Gastroesophageal sphincter (tissue), 4 donors: ENCODE measurements around the gene SAP130. TPM values are rescaled to one million over a fixed set of nuclear protein-coding genes. Genes with fewer than 3 reads are reported as not detected.

Experiments
- ATAC-seq: fragments of 150-250 bp; one replicate; pipeline ENCODE4 v1.9.1; 2016; ENCODE audit warnings: mild to moderate bottlenecking, moderate library complexity
- H3K27ac ChIP-seq, 4 donors: fragments of 200-600 bp; sonication (generic) in 3 of 4; 1 replicate in 3 of 4; 2 replicates in 1 of 4; pipeline ENCODE4 v1.5.1; 2016 to 2019
- H3K27me3 ChIP-seq: fragments of 200-600 bp; sonication (generic); one replicate; pipeline ENCODE4 v1.5.1; 2019
- H3K36me3 ChIP-seq, 2 donors: fragments of 200-600 bp; sonication (generic); one replicate each; pipeline ENCODE4 v1.5.1; 2019; ENCODE audit warnings: control low read depth in 1 of 2
- H3K4me1 ChIP-seq, 3 donors: fragments of 200-600 bp; sonication (generic); 1 replicate in 2 of 3; 2 replicates in 1 of 3; pipeline ENCODE4 v1.5.1; 2016 to 2019; ENCODE audit warnings: control low read depth in 2 of 3
- H3K4me3 ChIP-seq, 2 donors: fragments of 200-600 bp; sonication (generic); one replicate each; pipeline ENCODE4 v1.5.1; 2019; ENCODE audit warnings: mild to moderate bottlenecking in 1 of 2, moderate library complexity in 1 of 2
- H3K9me3 ChIP-seq, 3 donors: fragments of 200-600 bp; sonication (generic); one replicate each; pipeline ENCODE4 v1.5.1; 2017 to 2019; ENCODE audit warnings: control low read depth in 2 of 3
- EP300 ChIP-seq: sonication (generic); formaldehyde crosslinking; IDR thresholded peaks from one replicate; pipeline ENCODE4 v1.6.1; 2017; ENCODE audit warnings: antibody characterized with exemption, mild to moderate bottlenecking
- POLR2A ChIP-seq, 2 donors: fragments of 450-650 bp; IDR thresholded peaks; one replicate each; pipeline ENCODE4 v1.6.1; 2017; ENCODE audit warnings: antibody characterized with exemption in 2 of 2, mild to moderate bottlenecking in 2 of 2, moderate library complexity in 1 of 2
- POLR2AphosphoS5 ChIP-seq: sonication (generic); formaldehyde crosslinking; IDR thresholded peaks from one replicate; pipeline ENCODE4 v1.6.1; 2017; ENCODE audit warnings: antibody characterized with exemption
- WGBS, 2 donors: methylation state at CpG; one replicate each; pipeline ENCODE4 v1.1.5; 2018; ENCODE audit warnings: low coverage in 1 of 2; 5-methylcytosine and 5-hydroxymethylcytosine counted together
- total RNA-seq, 4 donors: library from RNA; depleted of rRNA; stranded (reverse); fragments of >200 nt; gene quantifications; one replicate each; pipeline ENCODE4 v1.1.0, GENCODE V29; 2016
- TF ChIP-seq, protein P1 (sequence below), 4 experiments: fragments of 200-600 bp in 2 of 4; fragments of 450-650 bp in 2 of 4; sonication (generic) in 1 of 4; IDR thresholded peaks; one replicate each; pipeline ENCODE4 v1.5.1; 2017 to 2019; ENCODE audit warnings: antibody characterized with exemption in 4 of 4, mild to moderate bottlenecking in 2 of 4, moderate library complexity in 2 of 4

The SAP130 gene
- total RNA-seq, 4 donors from 2014 or later: 6.9 to 13.4 (median 9.7) TPM

DNA sequence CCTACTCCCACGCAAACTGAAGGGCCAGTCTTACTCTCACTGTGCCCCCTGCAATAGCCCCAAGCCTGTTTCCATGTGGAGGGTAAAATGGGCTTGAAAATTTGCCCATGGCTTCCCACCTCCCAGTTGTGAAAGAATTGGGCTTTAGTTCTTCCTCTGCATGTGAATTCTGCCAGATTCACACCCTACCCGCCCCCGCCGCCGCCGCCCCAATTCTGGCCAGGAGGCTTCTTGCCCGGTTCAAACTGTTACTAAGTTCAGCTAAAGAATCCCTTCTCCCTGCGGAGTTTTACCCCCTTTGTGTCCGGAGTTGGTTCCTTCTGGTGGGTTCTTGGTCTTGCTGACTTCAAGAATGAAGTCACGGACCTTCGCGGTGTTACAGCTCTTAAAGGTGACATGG, 25.5 kb upstream of the SAP130 start:
- TF ChIP-seq POLR2A (IDR thresholded peaks at IDR 0.05) (no peak), EP300 (no peak), POLR2AphosphoS5 (no peak)
- TF ChIP-seq, protein P1, sequence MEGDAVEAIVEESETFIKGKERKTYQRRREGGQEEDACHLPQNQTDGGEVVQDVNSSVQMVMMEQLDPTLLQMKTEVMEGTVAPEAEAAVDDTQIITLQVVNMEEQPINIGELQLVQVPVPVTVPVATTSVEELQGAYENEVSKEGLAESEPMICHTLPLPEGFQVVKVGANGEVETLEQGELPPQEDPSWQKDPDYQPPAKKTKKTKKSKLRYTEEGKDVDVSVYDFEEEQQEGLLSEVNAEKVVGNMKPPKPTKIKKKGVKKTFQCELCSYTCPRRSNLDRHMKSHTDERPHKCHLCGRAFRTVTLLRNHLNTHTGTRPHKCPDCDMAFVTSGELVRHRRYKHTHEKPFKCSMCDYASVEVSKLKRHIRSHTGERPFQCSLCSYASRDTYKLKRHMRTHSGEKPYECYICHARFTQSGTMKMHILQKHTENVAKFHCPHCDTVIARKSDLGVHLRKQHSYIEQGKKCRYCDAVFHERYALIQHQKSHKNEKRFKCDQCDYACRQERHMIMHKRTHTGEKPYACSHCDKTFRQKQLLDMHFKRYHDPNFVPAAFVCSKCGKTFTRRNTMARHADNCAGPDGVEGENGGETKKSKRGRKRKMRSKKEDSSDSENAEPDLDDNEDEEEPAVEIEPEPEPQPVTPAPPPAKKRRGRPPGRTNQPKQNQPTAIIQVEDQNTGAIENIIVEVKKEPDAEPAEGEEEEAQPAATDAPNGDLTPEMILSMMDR (IDR thresholded peaks at IDR 0.05): no peak
- Histone ChIP-seq H3K4me1 (no peaks in the 10 kb centered on the region), H3K27ac (no peak overlapping the region), H3K36me3 (no peaks in the 10 kb centered on the region), H3K27me3 (peaks cover 19% of the 10 kb centered on the region), H3K9me3 (peaks cover 0 to 14% (median 0%) of the 10 kb centered on the region in 3 donors), H3K4me3 (no peak overlapping the region)
- ATAC-seq: no peak
- 97 to 100% methylated on average over 3 to 5 of the region's 12 CpGs for WGBS, 2 donors

DNA sequence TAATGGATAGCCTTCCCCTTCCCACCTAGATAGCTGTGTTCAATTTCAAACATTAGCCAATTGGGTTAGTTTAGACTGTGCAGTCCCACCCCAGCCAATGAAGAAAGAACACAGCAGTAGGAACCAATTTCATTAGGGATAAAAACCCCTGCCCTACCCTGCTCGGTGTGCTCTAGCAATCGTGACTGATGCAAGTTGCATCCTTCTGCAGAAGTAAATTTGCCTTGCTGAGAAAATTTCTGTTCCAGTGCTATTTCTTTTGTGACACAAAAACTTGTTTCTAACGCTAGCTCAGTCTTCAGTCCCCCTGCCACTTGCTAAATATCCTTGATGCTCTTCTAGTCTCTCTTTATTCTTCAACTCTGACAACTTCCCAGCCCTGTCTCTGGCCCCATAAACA, 15.2 kb upstream of the SAP130 start:
- no peak overlapping the region for H3K27ac ChIP-seq
- peaks cover 0 to 33% (median 0%) of the 10 kb centered on the region in 3 donors for H3K9me3 ChIP-seq
- no peaks in the 10 kb centered on the region for H3K4me1 ChIP-seq
- WGBS, 2 donors: 87 to 96% methylated on average over 3 of the region's 3 CpGs
- no peak overlapping the region for H3K4me3 ChIP-seq
- H3K36me3 ChIP-seq: no peaks in the 10 kb centered on the region
- no peak for ATAC-seq
- TF ChIP-seq POLR2A (IDR thresholded peaks at IDR 0.05): no peak
- TF ChIP-seq, protein P1 (IDR thresholded peaks at IDR 0.05): no peak
- no peak for TF ChIP-seq POLR2AphosphoS5
- TF ChIP-seq EP300: no peak
- H3K27me3 ChIP-seq: no peaks in the 10 kb centered on the region

DNA sequence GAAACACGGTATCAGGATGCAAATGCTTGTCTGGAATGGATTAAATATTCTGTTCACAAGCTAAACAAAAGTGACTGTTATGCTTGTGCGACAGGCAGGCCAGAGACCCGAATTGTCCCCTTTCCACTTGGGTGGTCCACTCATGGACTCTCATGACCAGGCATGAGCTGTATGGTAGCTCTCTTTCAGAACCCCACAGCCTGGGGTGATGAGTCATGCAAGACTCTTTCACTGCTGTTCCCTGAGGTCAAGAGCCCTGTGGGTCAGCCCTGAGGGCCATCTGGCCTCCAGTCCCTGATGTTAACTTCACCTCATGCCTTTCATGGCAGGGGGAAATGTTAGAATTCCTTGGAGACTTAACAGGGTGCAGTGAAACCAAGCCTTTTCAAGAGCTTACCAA, 13.7 kb upstream of the SAP130 start:
- no peak for ATAC-seq
- 61 to 73% methylated on average over 2 to 3 of the region's 3 CpGs for WGBS, 2 donors
- TF ChIP-seq POLR2AphosphoS5 (no peak), POLR2A (IDR thresholded peaks at IDR 0.05) (no peak)
- TF ChIP-seq, protein P1 (IDR thresholded peaks at IDR 0.05): no peak
- Histone ChIP-seq H3K36me3 (no peaks in the 10 kb centered on the region), H3K27ac (no peak overlapping the region), H3K27me3 (no peaks in the 10 kb centered on the region), H3K9me3 (peaks cover 0 to 44% (median 0%) of the 10 kb centered on the region in 3 donors), H3K4me1 (no peaks in the 10 kb centered on the region), H3K4me3 (no peak overlapping the region)

DNA sequence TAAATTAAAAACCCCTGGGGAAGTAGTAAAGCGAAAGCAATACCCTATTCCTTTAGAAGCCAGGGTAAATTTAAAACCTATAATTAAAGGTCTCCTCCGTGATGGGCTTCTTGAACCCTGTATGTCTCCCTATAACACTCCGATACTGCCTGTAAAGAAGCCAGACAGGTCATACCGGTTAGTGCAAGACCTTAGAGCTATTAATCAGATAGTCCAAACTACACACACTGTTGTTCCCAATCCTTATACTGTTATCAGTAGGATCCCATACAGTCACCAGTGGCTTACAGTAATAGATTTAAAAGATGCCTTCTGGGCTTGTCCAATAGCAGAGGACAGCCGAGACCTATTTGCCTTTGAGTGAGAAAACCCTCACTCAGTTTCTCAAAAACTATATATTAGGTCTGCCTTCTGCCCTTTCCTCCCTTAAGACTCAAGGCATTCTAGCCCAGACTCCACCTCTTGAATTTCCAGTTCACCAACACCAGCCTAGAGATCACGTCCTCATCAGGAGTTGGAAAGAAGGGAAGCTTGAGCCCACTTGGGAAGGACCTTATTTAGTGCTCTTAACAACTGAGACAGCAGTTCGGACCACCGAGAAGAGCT, 12.4 kb upstream of the SAP130 start:
- H3K36me3 ChIP-seq: no peaks in the 10 kb centered on the region
- ATAC-seq: no peak
- H3K27me3 ChIP-seq: no peaks in the 10 kb centered on the region
- TF ChIP-seq, protein P1 (IDR thresholded peaks at IDR 0.05): no peak
- TF ChIP-seq POLR2AphosphoS5: no peak
- TF ChIP-seq POLR2A (IDR thresholded peaks at IDR 0.05): no peak
- no peak for TF ChIP-seq EP300
- WGBS, 2 donors: 67% methylated on average over 6 to 8 of the region's 8 CpGs
- H3K27ac ChIP-seq: no peak overlapping the region
- no peak overlapping the region for H3K4me3 ChIP-seq
- H3K4me1 ChIP-seq: no peaks in the 10 kb centered on the region
- peaks cover 0 to 50% (median 0%) of the 10 kb centered on the region in 3 donors for H3K9me3 ChIP-seq

DNA sequence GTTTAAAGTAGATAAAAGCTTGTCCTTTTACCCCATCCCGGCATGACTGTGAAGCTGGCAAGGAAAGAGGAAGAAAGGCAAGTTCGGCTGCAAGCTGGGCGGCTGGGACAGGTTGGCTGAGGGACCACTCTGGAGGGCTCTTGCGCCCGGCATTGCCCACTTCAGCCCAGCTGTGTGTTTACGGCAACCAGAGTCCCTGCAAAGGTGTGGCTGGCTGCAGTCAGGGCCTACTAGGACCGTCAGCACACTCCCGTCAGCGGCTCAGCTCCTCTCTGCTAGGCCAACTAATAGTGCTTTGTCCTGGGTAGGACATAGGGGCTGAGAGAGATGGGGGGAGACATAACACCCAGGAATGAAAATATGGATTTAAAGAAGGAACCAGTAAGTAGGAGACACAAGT, 11.7 kb upstream of the SAP130 start:
- Histone ChIP-seq H3K4me1 (no peaks in the 10 kb centered on the region), H3K36me3 (no peaks in the 10 kb centered on the region), H3K9me3 (peaks cover 0 to 46% (median 0%) of the 10 kb centered on the region in 3 donors), H3K27ac (no peak overlapping the region), H3K4me3 (no peak overlapping the region), H3K27me3 (no peaks in the 10 kb centered on the region)
- no peak for ATAC-seq
- 83 to 88% methylated on average over 3 to 4 of the region's 9 CpGs for whole genome bisulfite sequencing, 2 donors
- TF ChIP-seq EP300 (no peak), POLR2A (IDR thresholded peaks at IDR 0.05) (no peak), POLR2AphosphoS5 (no peak)
- TF ChIP-seq, protein P1 (IDR thresholded peaks at IDR 0.05): no peak
